COLO668 (cell line): ENCODE data around the gene MINDY4.

Experiments used
- DNase-seq: peaks from one replicate; lab custom pipeline; 2025; ENCODE audit not compliant: unreplicated experiment; lab: John Stamatoyannopoulos, UW

MINDY4 gene

GRCh38 chr7:30899630-30900029, 128.4 kb downstream of the MINDY4 start:
- DNase-seq, result no peak

- no peak for DNase-seq
These were observed 128.8 kb downstream of the MINDY4 start for GRCh38 chr7:30900053-30900452.

GRCh38 chr7:30900803-30901362, 129.7 kb downstream of the MINDY4 start:
- no peak for DNase-seq

- no peak for DNase-seq
These were observed 130.6 kb downstream of the MINDY4 start for GRCh38 chr7:30901856-30902255.

- no peak for DNase-seq
These were observed 131.2 kb downstream of the MINDY4 start for GRCh38 chr7:30902466-30902865.

DNA sequence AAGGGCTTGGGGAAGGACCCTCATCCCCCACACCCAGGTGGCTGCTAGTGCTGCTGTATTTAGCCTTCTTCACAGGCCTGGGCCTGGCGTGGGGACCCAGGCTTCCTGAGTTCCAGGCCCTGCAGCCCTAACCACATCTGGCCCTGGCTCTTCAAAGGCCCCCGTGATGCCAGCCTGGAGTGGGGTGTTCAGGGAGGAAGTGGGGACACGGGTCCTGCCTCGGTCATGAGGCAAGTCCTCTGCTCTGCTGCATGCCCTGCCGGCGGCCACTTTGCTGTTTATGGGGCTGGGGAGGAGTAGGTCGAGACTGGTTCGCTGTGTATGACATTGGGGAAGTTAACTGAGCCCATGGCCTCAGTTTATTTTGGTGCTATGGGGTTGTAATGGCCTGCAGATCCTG, 131.9 kb downstream of the MINDY4 start:
- no peak for DNase-seq

DNA sequence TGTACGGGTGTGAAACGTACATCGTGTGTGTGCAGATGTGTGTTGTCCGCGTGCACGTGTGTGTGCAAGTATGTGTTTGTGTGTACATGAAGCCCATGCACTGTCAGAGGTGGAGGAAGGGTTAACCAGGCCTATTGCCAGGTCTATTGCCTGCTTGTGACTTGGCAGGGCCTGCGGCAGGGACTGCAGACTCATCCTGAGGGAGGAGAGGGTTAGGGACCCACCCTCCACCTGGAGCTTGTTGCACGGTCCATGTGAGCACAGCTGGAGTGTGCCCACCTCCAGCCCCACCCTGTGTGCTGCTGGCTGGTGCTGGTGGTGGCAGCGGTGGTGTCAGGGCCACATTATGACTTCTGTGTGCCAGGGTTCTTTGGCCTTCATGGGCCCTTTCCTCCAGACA, 133.3 kb downstream of the MINDY4 start:
- DNase-seq, result no peak

GRCh38 chr7:30905078-30906012, 134.1 kb downstream of the MINDY4 start:
- DNase-seq, result no peak

DNA sequence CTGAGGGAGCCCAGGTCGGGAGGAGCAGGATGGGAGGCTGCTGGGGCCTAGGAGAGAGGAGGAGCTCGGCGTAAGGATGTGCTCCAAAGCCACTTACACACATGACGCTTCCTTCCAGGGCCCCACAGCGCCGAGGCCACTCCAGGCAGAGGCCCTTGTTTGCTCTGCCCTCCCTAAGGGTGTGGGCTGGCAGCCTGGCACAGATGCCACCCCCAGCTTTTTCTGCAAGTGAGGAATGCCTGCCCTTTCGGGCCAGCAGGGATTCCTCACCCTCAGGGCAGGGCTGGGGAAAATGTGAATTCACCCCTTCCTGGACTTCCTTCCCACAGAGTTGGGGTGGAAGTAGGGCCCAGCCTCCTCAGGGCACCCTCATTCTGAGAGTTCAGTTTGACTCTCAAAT, 134.8 kb downstream of the MINDY4 start:
- no peak for DNase-seq

GRCh38 chr7:30906515-30907240, 135.5 kb downstream of the MINDY4 start:
- no peak for DNase-seq

DNA sequence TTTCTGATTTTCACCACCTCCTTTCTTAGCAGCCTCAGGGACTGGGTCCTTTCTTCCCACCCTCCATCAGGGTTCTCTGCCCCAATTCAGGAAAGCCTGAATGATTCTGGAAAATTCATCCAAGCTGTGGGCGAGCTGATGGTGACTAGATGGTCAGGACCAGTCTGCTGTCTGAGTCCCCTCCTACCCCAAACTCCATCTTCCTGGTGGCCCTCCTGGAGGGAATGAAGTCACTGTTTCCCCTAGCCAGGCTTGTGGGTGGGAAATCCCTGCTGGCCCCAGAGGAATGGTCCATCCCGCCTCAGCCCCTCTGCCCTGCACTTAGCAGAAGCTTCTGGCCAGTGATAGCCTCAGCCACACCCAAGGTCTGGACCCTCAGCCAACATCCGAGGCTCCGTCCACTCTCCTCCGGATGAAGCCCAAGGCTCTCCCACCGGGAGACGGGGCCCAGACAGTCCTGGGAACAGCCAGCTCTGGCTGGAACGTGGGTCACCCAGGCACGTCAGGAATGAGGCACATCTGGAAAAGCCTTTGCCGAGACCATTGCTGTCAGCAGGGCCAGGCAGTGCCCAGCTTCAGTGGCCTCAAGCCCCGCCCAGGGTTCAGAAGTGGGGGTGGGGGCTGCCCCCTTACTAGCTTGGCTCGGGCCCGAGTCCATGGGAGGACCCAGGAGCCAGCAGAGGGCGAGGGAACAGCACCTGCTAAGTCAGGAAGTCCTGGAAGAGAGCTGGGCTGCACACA, 136.5 kb downstream of the MINDY4 start:
- DNase-seq, result no peak

- peak; percentile 26 for DNase-seq
These were observed 137.5 kb downstream of the MINDY4 start for GRCh38 chr7:30908681-30909080.

- no peak for DNase-seq
These were observed 138.2 kb downstream of the MINDY4 start for GRCh38 chr7:30909431-30909830.

GRCh38 chr7:30910411-30911073, 139.3 kb downstream of the MINDY4 start:
- no peak for DNase-seq

DNA sequence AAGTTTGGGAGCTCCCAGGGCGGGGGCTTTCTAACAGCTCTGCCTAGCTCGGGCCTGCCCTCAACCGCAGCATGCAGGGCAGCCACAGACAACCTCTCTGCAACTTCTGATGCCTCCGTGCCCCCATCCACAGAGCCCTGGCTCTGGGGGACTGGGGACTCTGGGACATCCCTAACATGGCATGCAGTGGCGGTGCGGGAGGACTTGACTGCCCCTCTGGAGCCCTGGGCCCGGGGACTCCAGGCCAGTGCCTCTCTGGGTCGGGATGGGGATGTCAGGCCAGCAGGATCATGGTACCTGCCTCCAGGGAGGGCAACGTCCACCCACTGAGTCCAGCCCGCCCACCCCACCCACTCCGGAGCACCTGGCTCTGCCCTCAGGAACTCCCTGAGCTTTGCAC, 139.9 kb downstream of the MINDY4 start:
- no peak for DNase-seq

GRCh38 chr7:30911561-30911969, 140.3 kb downstream of the MINDY4 start, which contains the start of gene AQP1:
Gene AQP1, plus strand, starts transcription at chr7:30911853. Its CDS starts 57 bp downstream, at chr7:30911910.
- DNase-seq, result no peak

GRCh38 chr7:30912021-30912730, 141.0 kb downstream of the MINDY4 start:
- DNase-seq, result no peak

DNA sequence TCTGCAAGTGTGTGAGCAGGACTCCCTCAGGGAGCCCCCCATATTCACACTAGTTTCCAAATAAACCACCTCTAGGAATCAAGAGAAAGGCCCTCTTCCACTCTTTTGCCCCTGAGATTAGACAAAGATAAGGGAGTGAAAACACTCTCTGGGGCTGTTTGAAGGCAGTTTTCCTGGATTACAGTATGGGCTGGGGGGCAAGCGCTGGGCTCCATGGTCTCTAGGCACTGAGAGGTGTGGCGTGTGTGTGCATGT, 141.4 kb downstream of the MINDY4 start:
- DNase-seq, result no peak

GRCh38 chr7:30912986-30913811, 142.0 kb downstream of the MINDY4 start:
- no peak for DNase-seq
